Measurements from ENCODE around the gene CENPF. TPM values are rescaled to one million over a fixed set of nuclear protein-coding genes. Genes with fewer than 3 reads are reported as not detected.

CENPF gene
- total and polyA plus RNA-seq, 2 of the 13 experiments (the other 11 are each of a cell fraction or from before 2014, with no cell fraction given) = 14.7 to 84.9 TPM

- H3K9ac ChIP-seq (ENCODE audit: insufficient read depth, low read depth, low read length) = no peak overlapping the region
- H3K4me2 ChIP-seq (ENCODE audit: low read depth, low read length) = no peak overlapping the region
- ChIA-PET POLR2A (no interaction called here), CTCF (ENCODE audit: low intra/inter-chr PET ratio, low total read pairs) (no interaction called here)
- DNase-seq (ENCODE audit: low spot score) (no peak), FAIRE-seq (no peak), ATAC-seq (no peak)
- in situ Hi-C loops (cut with HindIII; ENCODE audit: extremely low pct_ligation_motif_present, low pct_unique_long_range_greater_than_20kb) = loop anchor here (10.0 kb wide), 1 partner anchor 158 kb away; no protein-coding TSS in a partner anchor
- H4K20me1 ChIP-seq (ENCODE audit: insufficient read depth, low read length) = no peaks in the 10 kb centered on the region
- no peaks in the 10 kb centered on the region for H3K9me3 ChIP-seq (ENCODE audit: low read length)
- H3K4me1 ChIP-seq (ENCODE audit: insufficient read depth, low read length) = peaks cover 26% of the 10 kb centered on the region
- H2AFZ ChIP-seq (ENCODE audit: low read length) = no peak overlapping the region
- no peaks in the 10 kb centered on the region for H3K27me3 ChIP-seq (ENCODE audit: control insufficient read depth in 1 of 2, insufficient read depth in 2 of 2, low read length in 2 of 2)
- intact Hi-C loops (cut with micrococcal nuclease; ENCODE audit: unreplicated experiment) = loop anchor here (10.0 kb wide), 1 partner anchor 158 kb away; no protein-coding TSS in a partner anchor
- WGBS (ENCODE audit: low lambda C conversion rate) = 72% methylated on average over 4 of the region's 4 CpGs
- no peak overlapping the region for H3K27ac ChIP-seq (ENCODE audit: extremely low read length, insufficient read depth, low read length)
- H3K4me3 ChIP-seq (replicated peaks in 1 of 3; ENCODE audit: insufficient read depth in 1 of 3, low read depth in 2 of 3, low read length in 3 of 3) = no peak overlapping the region
- H3K79me2 ChIP-seq (ENCODE audit: insufficient read depth, low read length) = no peaks in the 10 kb centered on the region
- no peak for TF ChIP-seq NR2F2 (IDR thresholded peaks at IDR 0.05; ENCODE audit: borderline replicate concordance, low read depth)
- TF ChIP-seq, protein P1, sequence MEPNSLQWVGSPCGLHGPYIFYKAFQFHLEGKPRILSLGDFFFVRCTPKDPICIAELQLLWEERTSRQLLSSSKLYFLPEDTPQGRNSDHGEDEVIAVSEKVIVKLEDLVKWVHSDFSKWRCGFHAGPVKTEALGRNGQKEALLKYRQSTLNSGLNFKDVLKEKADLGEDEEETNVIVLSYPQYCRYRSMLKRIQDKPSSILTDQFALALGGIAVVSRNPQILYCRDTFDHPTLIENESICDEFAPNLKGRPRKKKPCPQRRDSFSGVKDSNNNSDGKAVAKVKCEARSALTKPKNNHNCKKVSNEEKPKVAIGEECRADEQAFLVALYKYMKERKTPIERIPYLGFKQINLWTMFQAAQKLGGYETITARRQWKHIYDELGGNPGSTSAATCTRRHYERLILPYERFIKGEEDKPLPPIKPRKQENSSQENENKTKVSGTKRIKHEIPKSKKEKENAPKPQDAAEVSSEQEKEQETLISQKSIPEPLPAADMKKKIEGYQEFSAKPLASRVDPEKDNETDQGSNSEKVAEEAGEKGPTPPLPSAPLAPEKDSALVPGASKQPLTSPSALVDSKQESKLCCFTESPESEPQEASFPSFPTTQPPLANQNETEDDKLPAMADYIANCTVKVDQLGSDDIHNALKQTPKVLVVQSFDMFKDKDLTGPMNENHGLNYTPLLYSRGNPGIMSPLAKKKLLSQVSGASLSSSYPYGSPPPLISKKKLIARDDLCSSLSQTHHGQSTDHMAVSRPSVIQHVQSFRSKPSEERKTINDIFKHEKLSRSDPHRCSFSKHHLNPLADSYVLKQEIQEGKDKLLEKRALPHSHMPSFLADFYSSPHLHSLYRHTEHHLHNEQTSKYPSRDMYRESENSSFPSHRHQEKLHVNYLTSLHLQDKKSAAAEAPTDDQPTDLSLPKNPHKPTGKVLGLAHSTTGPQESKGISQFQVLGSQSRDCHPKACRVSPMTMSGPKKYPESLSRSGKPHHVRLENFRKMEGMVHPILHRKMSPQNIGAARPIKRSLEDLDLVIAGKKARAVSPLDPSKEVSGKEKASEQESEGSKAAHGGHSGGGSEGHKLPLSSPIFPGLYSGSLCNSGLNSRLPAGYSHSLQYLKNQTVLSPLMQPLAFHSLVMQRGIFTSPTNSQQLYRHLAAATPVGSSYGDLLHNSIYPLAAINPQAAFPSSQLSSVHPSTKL (CRISPR knock-in tag; IDR thresholded peaks at IDR 0.05) = no peak
- TF ChIP-seq THYN1 (CRISPR knock-in tag; IDR thresholded peaks at IDR 0.05; ENCODE audit: borderline replicate concordance, low read depth) = no peak
- no peak for TF ChIP-seq ZNF589 (CRISPR knock-in tag; conservative IDR thresholded peaks at IDR 0.05)
- TF ChIP-seq, protein P2, sequence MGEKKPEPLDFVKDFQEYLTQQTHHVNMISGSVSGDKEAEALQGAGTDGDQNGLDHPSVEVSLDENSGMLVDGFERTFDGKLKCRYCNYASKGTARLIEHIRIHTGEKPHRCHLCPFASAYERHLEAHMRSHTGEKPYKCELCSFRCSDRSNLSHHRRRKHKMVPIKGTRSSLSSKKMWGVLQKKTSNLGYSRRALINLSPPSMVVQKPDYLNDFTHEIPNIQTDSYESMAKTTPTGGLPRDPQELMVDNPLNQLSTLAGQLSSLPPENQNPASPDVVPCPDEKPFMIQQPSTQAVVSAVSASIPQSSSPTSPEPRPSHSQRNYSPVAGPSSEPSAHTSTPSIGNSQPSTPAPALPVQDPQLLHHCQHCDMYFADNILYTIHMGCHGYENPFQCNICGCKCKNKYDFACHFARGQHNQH (CRISPR knock-in tag; IDR thresholded peaks at IDR 0.05) = no peak
- no peak for TF ChIP-seq NR3C1 (CRISPR knock-in tag; IDR thresholded peaks at IDR 0.05)
- TF ChIP-seq, protein P3, sequence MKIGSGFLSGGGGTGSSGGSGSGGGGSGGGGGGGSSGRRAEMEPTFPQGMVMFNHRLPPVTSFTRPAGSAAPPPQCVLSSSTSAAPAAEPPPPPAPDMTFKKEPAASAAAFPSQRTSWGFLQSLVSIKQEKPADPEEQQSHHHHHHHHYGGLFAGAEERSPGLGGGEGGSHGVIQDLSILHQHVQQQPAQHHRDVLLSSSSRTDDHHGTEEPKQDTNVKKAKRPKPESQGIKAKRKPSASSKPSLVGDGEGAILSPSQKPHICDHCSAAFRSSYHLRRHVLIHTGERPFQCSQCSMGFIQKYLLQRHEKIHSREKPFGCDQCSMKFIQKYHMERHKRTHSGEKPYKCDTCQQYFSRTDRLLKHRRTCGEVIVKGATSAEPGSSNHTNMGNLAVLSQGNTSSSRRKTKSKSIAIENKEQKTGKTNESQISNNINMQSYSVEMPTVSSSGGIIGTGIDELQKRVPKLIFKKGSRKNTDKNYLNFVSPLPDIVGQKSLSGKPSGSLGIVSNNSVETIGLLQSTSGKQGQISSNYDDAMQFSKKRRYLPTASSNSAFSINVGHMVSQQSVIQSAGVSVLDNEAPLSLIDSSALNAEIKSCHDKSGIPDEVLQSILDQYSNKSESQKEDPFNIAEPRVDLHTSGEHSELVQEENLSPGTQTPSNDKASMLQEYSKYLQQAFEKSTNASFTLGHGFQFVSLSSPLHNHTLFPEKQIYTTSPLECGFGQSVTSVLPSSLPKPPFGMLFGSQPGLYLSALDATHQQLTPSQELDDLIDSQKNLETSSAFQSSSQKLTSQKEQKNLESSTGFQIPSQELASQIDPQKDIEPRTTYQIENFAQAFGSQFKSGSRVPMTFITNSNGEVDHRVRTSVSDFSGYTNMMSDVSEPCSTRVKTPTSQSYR (CRISPR knock-in tag; IDR thresholded peaks at IDR 0.05; ENCODE audit: borderline replicate concordance) = no peak
- TF ChIP-seq HNF4A (CRISPR knock-in tag; IDR thresholded peaks at IDR 0.05) = no peak
- no peak for TF ChIP-seq ZNF564 (CRISPR knock-in tag; IDR thresholded peaks at IDR 0.05)
- no peaks in the 10 kb centered on the region for H3K36me3 ChIP-seq (replicated peaks in 1 of 2; ENCODE audit: control insufficient read depth in 1 of 2, insufficient read depth in 2 of 2, low read length in 2 of 2)
- no TSS peak for BruUV-seq (replicated peaks)
Observed at GRCh38 chr1:214676747-214677146, 73.8 kb downstream of the CENPF start.
